GM18508 (cell line): Measurements from ENCODE around the gene POLR2J.
"Not testable (repeated sequence)": the region's sequence is repeated elsewhere in the genome, so short reads cannot be mapped to it uniquely, and the experiment has no call there.

ENCODE experiments used
- ATAC-seq: cut with Tn5 transposase; IDR thresholded peaks from one replicate; pipeline ENCODE4 v1.9.1; 2021; ENCODE audit warnings: moderate number of reproducible peaks; ENCODE audit not compliant: insufficient read depth, unreplicated experiment

The POLR2J gene

GRCh38 chr7:102496861-102497260 is 18.1 kb upstream of the POLR2J start:
- not testable (repeated sequence) for ATAC-seq

DNA sequence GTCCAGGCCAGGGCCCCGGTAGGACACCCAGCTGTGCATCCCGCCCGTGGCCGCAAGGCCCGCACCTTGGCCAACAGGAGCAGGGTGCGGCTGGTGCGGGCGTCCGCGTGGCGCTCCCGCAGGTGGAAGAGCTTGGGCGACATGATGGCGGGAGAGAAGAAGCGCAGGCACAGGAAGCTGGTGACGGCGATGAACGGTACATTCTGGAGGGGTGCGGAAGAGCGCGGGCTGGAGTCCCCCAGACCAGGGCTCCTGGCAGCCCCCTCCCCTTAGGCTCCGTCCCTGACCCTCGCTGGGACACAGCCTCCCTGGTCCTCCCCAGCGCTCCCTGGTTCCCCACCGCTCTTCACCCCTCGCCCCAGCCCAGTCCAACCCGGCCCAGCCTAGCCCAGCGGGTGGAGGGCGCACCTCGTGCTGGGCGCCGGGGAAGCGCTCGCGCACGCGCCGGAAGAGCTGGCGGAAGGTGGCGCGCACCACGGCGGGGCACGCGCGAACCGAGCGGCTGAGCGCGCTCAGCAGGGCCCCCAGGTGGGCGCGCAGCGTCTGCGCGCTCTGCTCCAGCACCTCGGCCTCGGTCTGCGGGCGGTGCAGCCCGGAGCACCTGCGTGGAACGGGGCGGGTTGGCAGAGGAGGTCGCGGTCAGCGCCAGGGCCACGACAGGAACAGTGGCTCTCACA is 15.9 kb upstream of the POLR2J start:
- ATAC-seq: not testable (repeated sequence)

- not testable (repeated sequence) for ATAC-seq
These were observed 15.3 kb upstream of the POLR2J start for GRCh38 chr7:102494026-102494425.

GRCh38 chr7:102493220-102493935 is 14.7 kb upstream of the POLR2J start:
- not testable (repeated sequence) for ATAC-seq

DNA sequence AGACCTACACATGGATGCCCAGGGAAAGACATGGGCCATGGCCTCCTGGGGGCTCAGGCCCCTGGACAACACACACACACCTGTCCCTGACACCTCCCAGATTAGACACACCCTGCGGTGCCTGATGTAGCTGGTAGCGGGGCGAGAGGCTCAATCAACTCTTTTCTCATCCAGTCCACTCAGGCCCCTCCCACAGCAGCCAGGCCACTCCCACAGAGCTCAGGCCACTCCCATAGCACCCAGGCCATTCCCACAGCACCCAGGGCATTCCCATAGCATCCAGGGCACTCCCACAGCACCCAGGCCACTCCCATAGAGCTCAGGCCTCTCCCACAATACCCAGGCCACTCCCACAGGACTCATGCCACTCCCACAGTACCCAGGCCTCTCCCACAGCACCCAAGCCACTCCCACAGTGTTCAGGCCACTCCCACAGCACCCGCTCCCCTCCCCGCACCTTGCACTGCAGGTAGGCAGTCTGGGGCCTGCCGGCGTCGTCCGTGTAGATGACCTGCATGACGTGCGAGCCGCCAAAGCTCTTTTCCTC is 11.9 kb upstream of the POLR2J start:
- ATAC-seq: not testable (repeated sequence)

DNA sequence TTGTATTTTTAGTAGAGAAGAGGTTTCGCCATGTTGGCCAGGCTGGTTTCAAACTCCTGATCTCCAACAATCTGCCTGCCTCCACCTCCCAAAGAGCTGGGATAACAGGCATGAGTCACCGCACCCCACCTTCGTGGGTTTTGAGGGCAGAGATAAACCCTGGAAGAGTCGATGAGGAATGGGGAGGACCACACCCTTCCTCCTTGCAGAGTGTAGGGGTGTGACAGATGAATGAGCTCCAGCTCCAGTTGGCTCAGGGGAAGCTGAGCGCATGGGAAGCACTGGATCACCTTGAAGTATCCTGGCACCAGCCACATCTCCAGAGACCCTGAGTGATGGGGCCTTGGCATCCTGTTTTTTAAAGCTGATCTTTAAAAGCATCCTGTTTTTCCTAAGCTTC is 5.6 kb upstream of the POLR2J start:
- ATAC-seq: not testable (repeated sequence)

GRCh38 chr7:102481962-102482361 is 3.2 kb upstream of the POLR2J start:
- not testable (repeated sequence) for ATAC-seq

DNA sequence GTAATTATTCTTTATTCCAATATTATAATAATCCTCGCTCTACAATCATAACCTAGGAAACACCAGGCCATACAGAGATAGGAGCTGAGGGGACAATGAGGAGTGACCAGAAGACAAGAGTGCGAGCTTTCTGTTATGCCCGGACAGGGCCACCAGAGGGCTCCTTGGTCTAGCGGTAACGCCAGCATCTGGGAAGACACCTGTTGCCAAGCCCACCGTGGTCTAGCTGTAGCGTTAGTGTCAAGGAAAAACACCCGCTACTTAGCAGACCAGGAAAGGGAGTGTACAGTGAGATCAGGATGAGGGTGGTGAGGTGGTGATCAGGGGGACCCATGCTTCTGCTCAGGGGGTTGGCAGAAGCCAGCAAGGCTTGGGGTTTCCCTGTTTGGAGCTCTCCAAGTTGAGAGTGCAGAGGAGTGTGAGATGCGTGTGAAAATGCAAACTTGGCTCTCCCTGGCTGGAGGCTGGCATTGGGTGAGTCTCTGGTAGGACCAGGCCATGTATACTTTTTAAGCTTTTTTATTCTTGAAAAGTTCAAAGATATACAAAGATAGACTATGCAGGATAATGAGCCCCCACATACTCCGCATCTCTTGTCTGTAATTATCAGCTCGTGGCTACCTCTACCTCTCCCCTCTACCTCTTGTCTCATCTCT is 1.4 kb upstream of the POLR2J start:
- ATAC-seq: not testable (repeated sequence)

DNA sequence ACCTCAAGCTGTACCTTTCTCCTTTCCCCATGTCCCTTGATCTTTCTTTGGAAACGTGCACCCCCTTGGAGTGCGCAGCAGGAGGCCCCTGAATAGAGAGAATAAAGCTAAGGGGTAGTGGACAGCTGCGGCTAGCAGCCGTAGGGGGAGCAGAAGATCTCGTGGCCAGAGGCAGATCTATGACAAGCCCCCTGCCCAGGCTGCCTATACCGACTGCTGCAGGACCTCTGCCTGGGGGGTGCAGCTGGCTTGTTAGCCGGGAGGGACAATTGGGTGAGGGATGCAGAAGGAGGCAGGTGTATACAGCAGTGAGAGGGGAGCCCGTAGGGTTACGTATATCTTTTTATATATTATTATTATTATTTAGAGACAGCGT is 475 bp upstream of the POLR2J start:
- not testable (repeated sequence) for ATAC-seq

GRCh38 chr7:102474736-102475435 is 3.8 kb downstream of the POLR2J start:
- not testable (repeated sequence) for ATAC-seq

GRCh38 chr7:102474116-102474515 is 4.6 kb downstream of the POLR2J start:
- ATAC-seq: not testable (repeated sequence)

DNA sequence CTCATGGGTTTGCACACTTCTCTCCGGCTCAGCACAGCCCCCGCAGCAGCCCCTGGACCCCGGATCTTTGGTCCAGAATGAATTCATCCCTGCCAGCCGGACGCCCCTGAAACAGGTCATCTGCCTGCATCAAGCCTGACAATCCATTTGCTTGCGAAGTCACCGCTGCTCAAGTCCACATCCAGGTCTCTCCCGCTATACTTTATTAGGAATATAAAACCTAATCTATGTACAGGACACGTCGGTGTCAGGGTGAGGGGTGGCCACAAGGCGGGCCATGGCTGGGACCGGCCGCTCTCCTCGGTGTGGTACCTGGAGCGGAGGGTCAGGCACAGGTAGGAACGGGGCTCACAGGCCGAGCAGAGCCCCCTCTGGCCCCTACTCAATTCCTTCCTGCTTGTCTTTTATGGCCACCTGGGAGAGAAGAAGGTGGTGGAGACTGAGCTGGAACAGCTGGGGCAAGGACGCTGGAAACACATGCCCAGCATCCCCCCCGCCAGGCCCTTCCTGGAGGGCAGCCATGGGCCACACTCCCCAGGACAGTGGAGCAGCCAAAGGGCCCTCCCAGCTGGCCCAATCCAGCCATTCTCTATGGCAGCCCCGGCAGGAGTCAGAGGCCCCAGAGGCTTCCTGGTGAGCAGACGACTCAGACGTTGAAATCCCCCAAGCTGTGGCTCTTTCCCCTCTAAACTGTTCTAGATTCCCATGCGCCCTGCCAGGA is 5.3 kb downstream of the POLR2J start:
- ATAC-seq: no peak

- ATAC-seq: no peak
These were observed 6.3 kb downstream of the POLR2J start for GRCh38 chr7:102472126-102473041.

- no peak for ATAC-seq
These were observed 7.0 kb downstream of the POLR2J start for GRCh38 chr7:102471791-102472125.

DNA sequence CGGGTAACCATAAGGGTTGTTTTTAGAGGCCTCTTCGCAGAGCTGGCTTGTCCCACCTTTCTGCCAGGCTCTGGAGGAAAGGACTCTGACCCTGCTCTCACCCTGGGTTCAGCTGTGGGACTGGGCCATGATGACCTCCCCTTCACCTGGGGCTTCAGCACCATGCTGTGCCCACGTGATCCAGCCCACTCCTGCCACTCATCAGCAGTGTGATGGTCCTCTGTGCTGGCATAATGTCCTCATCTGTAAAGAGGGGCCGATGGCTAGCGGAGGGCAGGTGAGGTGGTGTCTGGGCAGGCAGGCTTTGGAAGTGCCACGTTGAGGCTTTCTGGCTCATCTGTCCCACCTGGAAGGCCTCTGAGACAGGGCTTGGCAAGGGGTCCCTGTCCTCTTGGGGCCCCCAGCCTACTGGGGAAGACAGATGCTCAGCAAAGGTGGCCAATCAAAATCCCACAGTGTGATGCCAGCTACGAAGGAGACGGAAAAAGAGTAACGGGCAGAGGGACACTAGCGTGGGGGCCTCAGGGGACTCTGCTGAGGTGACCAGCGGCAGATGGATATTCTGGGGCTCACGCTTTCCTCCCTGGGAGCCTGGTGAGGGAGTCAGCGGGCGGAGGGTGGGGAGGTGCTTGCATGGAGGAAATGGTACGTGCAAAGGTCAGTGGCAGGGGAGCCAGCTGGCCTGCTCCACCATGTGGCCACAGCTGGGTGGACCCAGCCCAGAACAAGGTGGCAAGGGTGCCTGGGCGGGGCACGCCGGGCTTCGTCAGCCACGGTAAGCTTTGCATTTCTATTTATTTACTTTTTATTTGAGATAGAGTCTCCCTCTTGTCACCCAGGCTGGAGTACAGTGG is 8.5 kb downstream of the POLR2J start:
- ATAC-seq: no peak

- ATAC-seq: no peak
These were observed 9.3 kb downstream of the POLR2J start for GRCh38 chr7:102469351-102469971.

DNA sequence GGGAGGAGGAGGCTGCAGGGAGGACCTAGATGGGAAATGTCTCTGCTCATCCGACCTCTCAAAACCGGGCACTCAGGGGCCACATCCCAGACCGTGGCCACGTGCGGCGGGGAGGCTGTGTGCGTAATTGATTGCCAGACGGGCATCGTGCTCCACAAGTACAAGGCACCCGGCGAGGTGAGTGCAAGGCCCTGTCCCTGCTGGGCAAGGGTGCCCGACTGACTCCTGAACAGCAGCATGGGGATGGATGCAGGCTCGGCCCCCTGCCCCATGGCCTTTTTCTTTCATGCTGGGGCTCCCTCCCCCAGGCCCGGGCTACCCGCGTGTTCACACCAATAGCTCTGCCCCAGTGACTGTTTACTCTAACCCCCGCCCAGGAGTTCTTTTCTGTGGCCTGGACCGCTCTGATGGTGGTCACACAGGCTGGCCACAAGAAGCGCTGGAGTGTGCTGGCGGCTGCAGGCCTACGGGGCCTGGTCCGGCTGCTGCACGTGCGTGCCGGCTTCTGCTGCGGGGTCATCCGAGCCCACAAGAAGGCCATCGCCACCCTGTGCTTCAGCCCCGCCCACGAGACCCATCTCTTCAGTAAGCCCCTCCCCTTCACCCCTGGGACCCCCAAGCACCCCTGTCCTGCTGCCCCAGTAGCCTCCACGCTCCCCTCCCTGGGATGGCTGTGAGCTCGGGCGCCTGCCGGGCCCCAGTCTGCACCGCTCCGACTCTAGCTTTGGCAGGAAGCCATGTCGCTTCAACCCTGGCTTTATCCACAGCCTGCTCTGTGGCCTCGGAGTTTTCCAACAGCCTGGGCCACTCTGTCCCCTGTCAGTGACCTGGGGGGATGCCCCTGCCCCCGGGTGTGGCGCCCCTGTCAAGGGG is 10.0 kb downstream of the POLR2J start:
- ATAC-seq: no peak
